Activated naive CD4-positive, alpha-beta T cell treated with anti-CD3 and anti-CD28 coated beads, Interleukin-2, amount 50 U/mL, for 72 hours (primary cell): ENCODE results near the gene TMEM235. TPM values are rescaled to one million over a fixed set of nuclear protein-coding genes. Genes with fewer than 3 reads are reported as not detected.

Experiments
- total RNA-seq, 2 donors: library from RNA; stranded (reverse); gene quantifications; one replicate each; pipeline ENCODE4 v1.2.3, GENCODE V29; 2022

TMEM235 gene
- total RNA-seq, 2 donors from 2014 or later = not detected

Other genes with a start within 250 kb of the TMEM235 start
- gene TMC6, start 102.9 kb upstream of the TMEM235 start, total RNA-seq = 100 to 1,000 TPM; 165 to 233 TPM
- 100 to 1,000 TPM; 165 to 187 TPM for gene TMC8, start 100.9 kb upstream of the TMEM235 start, total RNA-seq
- not detected for gene C17orf99, start 85.2 kb upstream of the TMEM235 start, total RNA-seq
- gene SYNGR2, start 63.0 kb upstream of the TMEM235 start, total RNA-seq = 10 to 100 TPM; 84.0 to 92.7 TPM
- gene TK1, start 44.6 kb upstream of the TMEM235 start, total RNA-seq = 100 to 1,000 TPM; 129 to 234 TPM
- gene AFMID, start 44.3 kb upstream of the TMEM235 start, total RNA-seq = 10 to 100 TPM; 27.1 to 60.6 TPM
- 100 to 1,000 TPM in 1 of 2 donors, 10 to 100 TPM in 1; 87.4 to 106 TPM for gene BIRC5, start 17.4 kb upstream of the TMEM235 start, total RNA-seq
- 100 to 1,000 TPM; 179 to 182 TPM for gene SOCS3, start 128.4 kb downstream of the TMEM235 start, total RNA-seq
- 100 to 1,000 TPM in 1 of 2 donors, 10 to 100 TPM in 1; 63.5 to 122 TPM for gene PGS1, start 147.0 kb downstream of the TMEM235 start, total RNA-seq